GM12878 (cell line): Measurements from ENCODE around the gene TRIM8. TPM values are rescaled to one million over a fixed set of nuclear protein-coding genes. Genes with fewer than 3 reads are reported as not detected.
A peak's percentile ranks its signal among the peaks of the same experiment; 100 is the strongest.

Source experiments
- ATF7 ChIP-seq: fragments of 450-650 bp; IDR thresholded peaks from 2 replicates; pipeline ENCODE4 v1.6.1; 2016; ENCODE audit warnings: low read depth, mild to moderate bottlenecking
- CBFB ChIP-seq: IDR thresholded peaks from 2 replicates; pipeline ENCODE4 v1.6.1; 2016; ENCODE audit warnings: antibody characterized with exemption, low read depth
- CHD4 ChIP-seq: fragments of 200-600 bp; sonication (generic); IDR thresholded peaks from 2 replicates; pipeline ENCODE4 v1.6.1; 2016; ENCODE audit warnings: mild to moderate bottlenecking
- DPF2 ChIP-seq: fragments of 450-650 bp; IDR thresholded peaks from 2 replicates; pipeline ENCODE4 v1.6.1; 2017; ENCODE audit warnings: mild to moderate bottlenecking
- EP300 ChIP-seq, 2 experiments: fragments of 150-350 bp in 1 of 2; IDR thresholded peaks; 2 replicates each; pipeline ENCODE4 v1.6.1; 2011 to 2012; ENCODE audit warnings: low read depth in 2 of 2, low read length in 2 of 2, borderline replicate concordance in 1 of 2, improper control_type of control experiment in 1 of 2, inconsistent platforms in 1 of 2; ENCODE audit not compliant: control insufficient read depth in 1 of 2
- HSF1 ChIP-seq: fragments of 150-350 bp; IDR thresholded peaks from 2 replicates; pipeline ENCODE4 v1.6.1; 2014; ENCODE audit warnings: mild to moderate bottlenecking, low read depth, low read length
- IKZF1 ChIP-seq: fragments of 450-650 bp; conservative IDR thresholded peaks from 2 replicates; pipeline ENCODE4 v1.6.1; 2017; ENCODE audit warnings: antibody characterized with exemption, mild to moderate bottlenecking
- IRF4 ChIP-seq: IDR thresholded peaks from 2 replicates; pipeline ENCODE4 v1.6.1; 2011; ENCODE audit warnings: low read depth, low read length
- MTA2 ChIP-seq: fragments of 450-650 bp; IDR thresholded peaks from 2 replicates; pipeline ENCODE4 v1.6.1; 2016; ENCODE audit warnings: low read depth, mild to moderate bottlenecking, moderate library complexity
- PKNOX1 ChIP-seq: fragments of 450-650 bp; IDR thresholded peaks from 2 replicates; pipeline ENCODE4 v1.6.1; 2016; ENCODE audit warnings: mild to moderate bottlenecking
- POLR2AphosphoS2 ChIP-seq: IDR thresholded peaks from 2 replicates; pipeline ENCODE4 v1.6.1; 2011; ENCODE audit warnings: low read depth, mild to moderate bottlenecking, low read length, improper control_type of control experiment, moderate library complexity
- RB1 ChIP-seq: fragments of 450-650 bp; formaldehyde crosslinking; IDR thresholded peaks from 2 replicates; pipeline ENCODE4 v1.6.1; 2017; ENCODE audit warnings: mild to moderate bottlenecking, borderline replicate concordance
- SPI1 ChIP-seq: IDR thresholded peaks from 2 replicates; pipeline ENCODE4 v1.6.1; 2011; ENCODE audit warnings: low read depth, mild to moderate bottlenecking, low read length, moderate library complexity, borderline replicate concordance; ENCODE audit not compliant: insufficient read depth
- TCF3 ChIP-seq: IDR thresholded peaks from 2 replicates; pipeline ENCODE4 v1.6.1; 2012; ENCODE audit warnings: low read depth, mild to moderate bottlenecking, low read length, borderline replicate concordance; ENCODE audit not compliant: insufficient read depth
- YY1 ChIP-seq: IDR thresholded peaks from 2 replicates; pipeline ENCODE4 v1.6.1; 2011; ENCODE audit warnings: low read depth, mild to moderate bottlenecking, low read length
- ZNF274 ChIP-seq: IDR thresholded peaks from one replicate; pipeline ENCODE4 v1.8.0; 2011; ENCODE audit not compliant: insufficient read length, insufficient read depth
- ZNF384 ChIP-seq: IDR thresholded peaks from 2 replicates; pipeline ENCODE4 v1.6.1; 2012; ENCODE audit warnings: low read depth, mild to moderate bottlenecking, low read length, improper control_type of control experiment, borderline replicate concordance
- ZNF687 ChIP-seq: fragments of 450-650 bp; IDR thresholded peaks from 2 replicates; pipeline ENCODE4 v1.6.1; 2017; ENCODE audit warnings: mild to moderate bottlenecking, moderate library complexity
- polyA plus RNA-seq, 11 experiments: library from polyadenylated mRNA; depleted of rRNA in 4 of 11; unstranded in 6 of 11; stranded (reverse) in 5 of 11; fragments of >200 nt; fragmentation: Nextera tagmentation in 4 of 11; fragmentation: Illumina TruSeq in 1 of 11; extraction: Ambion mirVana in 4 of 11; extraction: Trizol in 1 of 11; gene quantifications; 1 replicate in 1 of 11; 2 replicates in 10 of 11; pipeline versions ENCODE4 v1.2.1 to v1.2.3, GENCODE V29; 2011 to 2016; ENCODE audit warnings: inconsistent platforms in 2 of 11, missing spikeins in 2 of 11, low read depth in 1 of 11
- total RNA-seq, 4 experiments: library from RNA; depleted of rRNA in 3 of 4; stranded (reverse); fragments of >200 nt in 3 of 4; fragmentation: Illumina TruSeq in 1 of 4; extraction: Trizol in 1 of 4; gene quantifications; 2 replicates each; pipeline versions ENCODE4 v1.2.1 to v1.2.3, GENCODE V29; 2013 to 2021
- TF ChIP-seq, protein P1 (sequence below): fragments of 450-650 bp; IDR thresholded peaks from 2 replicates; pipeline ENCODE4 v1.6.1; 2017; ENCODE audit warnings: mild to moderate bottlenecking, moderate library complexity

TRIM8 gene
- total and polyA plus RNA-seq, 10 of the 15 experiments (the other 5 are each of a cell fraction or from before 2014, with no cell fraction given): 7.9 to 53.2 (median 24.6) TPM

GRCh38 chr10:102652170-102652916, 8.1 kb downstream of the TRIM8 start (continued):
- TF ChIP-seq, protein P1, sequence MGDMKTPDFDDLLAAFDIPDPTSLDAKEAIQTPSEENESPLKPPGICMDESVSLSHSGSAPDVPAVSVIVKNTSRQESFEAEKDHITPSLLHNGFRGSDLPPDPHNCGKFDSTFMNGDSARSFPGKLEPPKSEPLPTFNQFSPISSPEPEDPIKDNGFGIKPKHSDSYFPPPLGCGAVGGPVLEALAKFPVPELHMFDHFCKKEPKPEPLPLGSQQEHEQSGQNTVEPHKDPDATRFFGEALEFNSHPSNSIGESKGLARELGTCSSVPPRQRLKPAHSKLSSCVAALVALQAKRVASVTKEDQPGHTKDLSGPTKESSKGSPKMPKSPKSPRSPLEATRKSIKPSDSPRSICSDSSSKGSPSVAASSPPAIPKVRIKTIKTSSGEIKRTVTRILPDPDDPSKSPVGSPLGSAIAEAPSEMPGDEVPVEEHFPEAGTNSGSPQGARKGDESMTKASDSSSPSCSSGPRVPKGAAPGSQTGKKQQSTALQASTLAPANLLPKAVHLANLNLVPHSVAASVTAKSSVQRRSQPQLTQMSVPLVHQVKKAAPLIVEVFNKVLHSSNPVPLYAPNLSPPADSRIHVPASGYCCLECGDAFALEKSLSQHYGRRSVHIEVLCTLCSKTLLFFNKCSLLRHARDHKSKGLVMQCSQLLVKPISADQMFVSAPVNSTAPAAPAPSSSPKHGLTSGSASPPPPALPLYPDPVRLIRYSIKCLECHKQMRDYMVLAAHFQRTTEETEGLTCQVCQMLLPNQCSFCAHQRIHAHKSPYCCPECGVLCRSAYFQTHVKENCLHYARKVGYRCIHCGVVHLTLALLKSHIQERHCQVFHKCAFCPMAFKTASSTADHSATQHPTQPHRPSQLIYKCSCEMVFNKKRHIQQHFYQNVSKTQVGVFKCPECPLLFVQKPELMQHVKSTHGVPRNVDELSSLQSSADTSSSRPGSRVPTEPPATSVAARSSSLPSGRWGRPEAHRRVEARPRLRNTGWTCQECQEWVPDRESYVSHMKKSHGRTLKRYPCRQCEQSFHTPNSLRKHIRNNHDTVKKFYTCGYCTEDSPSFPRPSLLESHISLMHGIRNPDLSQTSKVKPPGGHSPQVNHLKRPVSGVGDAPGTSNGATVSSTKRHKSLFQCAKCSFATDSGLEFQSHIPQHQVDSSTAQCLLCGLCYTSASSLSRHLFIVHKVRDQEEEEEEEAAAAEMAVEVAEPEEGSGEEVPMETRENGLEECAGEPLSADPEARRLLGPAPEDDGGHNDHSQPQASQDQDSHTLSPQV: no peak
- peak; percentile 9; the same call in 1 of the 2 replicates for TF ChIP-seq DPF2
- peak; percentile 77 for TF ChIP-seq SPI1
- TF ChIP-seq IRF4: 0 out of 2 replicates have a peak, but pooled peaks have one; percentile 40
- TF ChIP-seq EP300 (IDR thresholded peaks at IDR 0.05; ENCODE audit: borderline replicate concordance in 1 of 2, control insufficient read depth in 1 of 2, low read depth in 2 of 2, low read length in 2 of 2): peak in 1 of 2 experiments; percentile 44; a peak in 2 of 4 replicates
- no peak for TF ChIP-seq RB1
- no peak for TF ChIP-seq CHD4
- peak; percentile 8; the same call in 1 of the 2 replicates for TF ChIP-seq PKNOX1
- peak; percentile 72 for TF ChIP-seq CBFB
- TF ChIP-seq IKZF1: peak; percentile 79
- peak; percentile 61 for TF ChIP-seq MTA2
- no peak for TF ChIP-seq HSF1
- TF ChIP-seq YY1: 0 out of 2 replicates have a peak, but pooled peaks have one; percentile 14
- peak; percentile 75 for TF ChIP-seq ZNF384
- TF ChIP-seq ZNF274: no peak
- no peak for TF ChIP-seq TCF3
- peak; percentile 47; the same call in 1 of the 2 replicates for TF ChIP-seq ATF7
- TF ChIP-seq ZNF687: 0 out of 2 replicates have a peak, but pooled peaks have one; percentile 40
- no peak for TF ChIP-seq POLR2AphosphoS2
